HFF-Myc (cell line): ENCODE results near the gene FBXL16.

ENCODE experiments used
- DNase-seq: peaks from one replicate; pipeline ENCODE4 v3.0.0-alpha.2; 2011; ENCODE audit warnings: low read depth; ENCODE audit errors: extremely low read depth
- H3K4me3 ChIP-seq: replicated peaks from 2 replicates; pipeline ENCODE4 v1.5.1; 2011; ENCODE audit warnings: low read depth, mild to moderate bottlenecking, control low read depth, low read length
- TF ChIP-seq, protein P1 (sequence below): IDR thresholded peaks from 2 replicates; pipeline ENCODE4 v1.5.1; 2012; ENCODE audit warnings: mild to moderate bottlenecking, low read depth, low read length, control low read depth; ENCODE audit errors: missing control alignments

Gene FBXL16

DNA sequence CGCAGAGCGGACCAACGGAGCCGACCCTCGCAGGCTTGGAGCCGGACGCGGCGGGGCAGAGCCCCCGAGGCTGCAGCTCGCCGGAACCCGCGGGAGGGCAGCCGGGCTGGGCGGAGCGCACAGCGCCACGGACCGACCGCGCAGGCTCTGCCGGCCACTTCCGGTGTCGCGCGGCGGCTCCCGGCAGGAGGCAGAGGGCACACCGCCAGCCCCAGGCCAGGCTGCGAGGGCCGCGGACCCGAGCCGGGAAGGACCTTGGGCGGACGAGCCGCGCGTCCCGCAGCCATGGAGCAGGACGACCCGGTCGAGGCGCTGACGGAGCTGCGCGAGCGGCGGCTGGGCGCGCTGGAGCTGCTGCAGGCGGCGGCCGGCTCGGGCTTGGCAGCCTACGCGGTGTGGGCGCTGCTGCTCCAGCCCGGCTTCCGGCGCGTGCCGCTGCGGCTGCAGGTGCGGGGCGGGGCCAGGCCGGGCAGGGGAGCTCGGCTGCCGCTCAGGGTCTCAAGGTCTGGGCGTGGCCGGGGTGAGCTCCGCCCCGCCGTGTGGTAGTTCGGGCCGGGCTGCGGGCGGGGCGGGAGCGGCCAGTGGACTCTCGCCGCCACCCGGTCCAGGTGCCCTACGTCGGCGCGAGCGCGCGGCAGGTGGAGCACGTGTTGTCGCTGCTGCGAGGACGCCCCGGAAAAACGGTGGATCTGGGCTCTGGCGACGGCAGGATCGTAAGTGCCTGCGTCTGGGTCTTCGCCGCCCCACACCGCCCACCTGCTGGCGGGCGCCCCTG lies 15.6 kb upstream of the FBXL16 start, which contains the start of gene ANTKMT:
ANTKMT (plus strand) TSS at position 157 of the 775 bp plus-strand sequence; CDS start at position 286, 129 bp downstream.
- TF ChIP-seq, protein P1, sequence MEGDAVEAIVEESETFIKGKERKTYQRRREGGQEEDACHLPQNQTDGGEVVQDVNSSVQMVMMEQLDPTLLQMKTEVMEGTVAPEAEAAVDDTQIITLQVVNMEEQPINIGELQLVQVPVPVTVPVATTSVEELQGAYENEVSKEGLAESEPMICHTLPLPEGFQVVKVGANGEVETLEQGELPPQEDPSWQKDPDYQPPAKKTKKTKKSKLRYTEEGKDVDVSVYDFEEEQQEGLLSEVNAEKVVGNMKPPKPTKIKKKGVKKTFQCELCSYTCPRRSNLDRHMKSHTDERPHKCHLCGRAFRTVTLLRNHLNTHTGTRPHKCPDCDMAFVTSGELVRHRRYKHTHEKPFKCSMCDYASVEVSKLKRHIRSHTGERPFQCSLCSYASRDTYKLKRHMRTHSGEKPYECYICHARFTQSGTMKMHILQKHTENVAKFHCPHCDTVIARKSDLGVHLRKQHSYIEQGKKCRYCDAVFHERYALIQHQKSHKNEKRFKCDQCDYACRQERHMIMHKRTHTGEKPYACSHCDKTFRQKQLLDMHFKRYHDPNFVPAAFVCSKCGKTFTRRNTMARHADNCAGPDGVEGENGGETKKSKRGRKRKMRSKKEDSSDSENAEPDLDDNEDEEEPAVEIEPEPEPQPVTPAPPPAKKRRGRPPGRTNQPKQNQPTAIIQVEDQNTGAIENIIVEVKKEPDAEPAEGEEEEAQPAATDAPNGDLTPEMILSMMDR, result no peak
- peak within 1 kb of the TSS; percentile 73 for H3K4me3 ChIP-seq
- DNase-seq, result no peak

GRCh38 chr16:720447-720989 lies 14.9 kb upstream of the FBXL16 start:
- peak overlapping the region; percentile 73 for H3K4me3 ChIP-seq
- no peak for DNase-seq
- TF ChIP-seq, protein P1, result peak; percentile 23

- TF ChIP-seq, protein P1, result peak; percentile 30
- no peak for DNase-seq
- peak overlapping the region; percentile 73 for H3K4me3 ChIP-seq
Observed at GRCh38 chr16:719815-720446, 14.3 kb upstream of the FBXL16 start.

DNA sequence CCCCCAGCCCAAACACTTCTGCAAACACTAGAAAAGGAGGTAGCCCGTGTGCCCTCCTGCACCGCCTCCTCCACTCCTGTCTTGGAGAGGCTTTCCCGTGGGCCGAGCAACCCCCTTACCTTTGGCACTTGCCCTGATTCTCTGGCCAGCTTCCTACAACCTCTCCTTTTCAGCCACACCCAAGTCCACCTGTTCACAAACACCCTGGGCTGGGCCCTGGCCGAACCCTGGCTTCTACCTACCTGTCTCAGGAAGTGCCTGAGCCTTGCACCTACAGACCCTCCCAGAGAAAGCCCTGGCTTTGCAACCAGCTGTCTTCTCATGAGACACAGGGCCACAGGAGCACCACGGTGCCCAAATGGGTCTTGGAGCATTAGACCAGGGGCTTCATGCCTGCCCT lies 13.3 kb upstream of the FBXL16 start:
- H3K4me3 ChIP-seq, result no peak overlapping the region
- DNase-seq, result no peak
- TF ChIP-seq, protein P1, result no peak

- no peak overlapping the region for H3K4me3 ChIP-seq
- TF ChIP-seq, protein P1, result no peak
- DNase-seq, result no peak
Observed at GRCh38 chr16:718389-718788, 12.8 kb upstream of the FBXL16 start.

GRCh38 chr16:717450-718245 lies 12.0 kb upstream of the FBXL16 start:
- H3K4me3 ChIP-seq, result no peak overlapping the region
- TF ChIP-seq, protein P1, result no peak
- DNase-seq, result no peak
